ENCODE measurements around the gene TMEM192. TPM values are rescaled to one million over a fixed set of nuclear protein-coding genes. Genes with fewer than 3 reads are reported as not detected.
"Not testable (repeated sequence)": the region's sequence is repeated elsewhere in the genome, so short reads cannot be mapped to it uniquely, and the experiment has no call there.

Gene TMEM192
- total RNA-seq, 1 experiment from 2014 or later = 30.9 TPM

- no peak for DNase-seq (ENCODE audit: low read depth)
Observed at GRCh38 chr4:165094873-165095272, 17.8 kb downstream of the TMEM192 start.

- not testable (repeated sequence) for DNase-seq (ENCODE audit: low read depth)
Observed at GRCh38 chr4:165092187-165092586, 20.5 kb downstream of the TMEM192 start.

GRCh38 chr4:165088366-165088765, 24.3 kb downstream of the TMEM192 start:
- no peak for DNase-seq (ENCODE audit: low read depth)

- no peak for DNase-seq (ENCODE audit: low read depth)
Observed at GRCh38 chr4:165085946-165086345, 26.7 kb downstream of the TMEM192 start.

- not testable (repeated sequence) for DNase-seq (ENCODE audit: low read depth)
Observed at GRCh38 chr4:165084787-165085186, 27.9 kb downstream of the TMEM192 start.

- DNase-seq (ENCODE audit: low read depth) = peak; percentile 11
Observed at GRCh38 chr4:165079476-165079875, 33.2 kb downstream of the TMEM192 start.

GRCh38 chr4:165077034-165077578, 35.6 kb downstream of the TMEM192 start:
- no peak for DNase-seq (ENCODE audit: low read depth)

- not testable (repeated sequence) for DNase-seq (ENCODE audit: low read depth)
Observed at GRCh38 chr4:165073346-165073745, 39.3 kb downstream of the TMEM192 start.

GRCh38 chr4:165070560-165070959, 42.1 kb downstream of the TMEM192 start:
- no peak for DNase-seq (ENCODE audit: low read depth)

GRCh38 chr4:165060938-165061337, 51.7 kb downstream of the TMEM192 start:
- DNase-seq (ENCODE audit: low read depth) = peak; percentile 26

GRCh38 chr4:165059386-165059785, 53.3 kb downstream of the TMEM192 start:
- DNase-seq (ENCODE audit: low read depth) = no peak

GRCh38 chr4:165058666-165059065, 54.0 kb downstream of the TMEM192 start:
- DNase-seq (ENCODE audit: low read depth) = no peak

- DNase-seq (ENCODE audit: low read depth) = no peak
Observed at GRCh38 chr4:165055601-165056000, 57.1 kb downstream of the TMEM192 start.

GRCh38 chr4:165053645-165054044, 59.0 kb downstream of the TMEM192 start, which contains the start of gene TRIM75:
TRIM75 (plus strand) TSS chr4:165053866; CDS start chr4:165059148, 5,282 bp downstream.
- DNase-seq (ENCODE audit: low read depth) = no peak

- DNase-seq (ENCODE audit: low read depth) = no peak
Observed at GRCh38 chr4:165052627-165053026, 60.0 kb downstream of the TMEM192 start.

GRCh38 chr4:165048170-165048569, 64.5 kb downstream of the TMEM192 start:
- no peak for DNase-seq (ENCODE audit: low read depth)

GRCh38 chr4:165031436-165032211, 81.0 kb downstream of the TMEM192 start, which contains the start of gene TRIM60:
TRIM60 (plus strand) TSS chr4:165031999; CDS start chr4:165040073, 8,074 bp downstream.
- no peak for DNase-seq (ENCODE audit: low read depth)

- DNase-seq (ENCODE audit: low read depth) = peak; percentile 81
Observed at GRCh38 chr4:165027762-165028402, 84.8 kb downstream of the TMEM192 start.

- not testable (repeated sequence) for DNase-seq (ENCODE audit: low read depth)
Observed at GRCh38 chr4:165025782-165026181, 86.9 kb downstream of the TMEM192 start.

Data from HT1080 (cell line).